Motor neuron (in vitro differentiated cells): Measurements from ENCODE around the gene DDHD1. TPM values are rescaled to one million over a fixed set of nuclear protein-coding genes. Genes with fewer than 3 reads are reported as not detected.
A peak's percentile ranks its signal among the peaks of the same experiment; 100 is the strongest.
"Not testable (repeated sequence)": the region's sequence is repeated elsewhere in the genome, so short reads cannot be mapped to it uniquely, and the experiment has no call there.

Experiments
- ATAC-seq, 8 experiments: fragments of 200-7000 bp; cut with Tn5 transposase; replicated peaks in 6 of 8; 2 replicates each; pipeline ENCODE4 v1.8.0; 2021; ENCODE audit warnings: mild to moderate bottlenecking in 8 of 8, moderate library complexity in 8 of 8
- H3K27ac ChIP-seq, 2 donors: fragments of 250-450 bp; sonication (Bioruptor Pico); 2 replicates each; pipeline ENCODE4 v1.9.0; 2021; ENCODE audit warnings: antibody characterized with exemption in 2 of 2, mild to moderate bottlenecking in 2 of 2, moderate library complexity in 1 of 2
- H3K4me1 ChIP-seq, 2 donors: fragments of 250-450 bp; sonication (Bioruptor Pico); replicated peaks in 1 of 2; 2 replicates each; pipeline ENCODE4 v1.6.1; 2021; ENCODE audit warnings: antibody characterized with exemption in 2 of 2, mild to moderate bottlenecking in 2 of 2, moderate library complexity in 1 of 2
- H3K4me3 ChIP-seq, 5 donors: fragments of 250-450 bp; sonication (Bioruptor Pico); 2 replicates each; pipeline ENCODE4 v1.9.0; 2021; ENCODE audit warnings: antibody characterized with exemption in 5 of 5, mild to moderate bottlenecking in 5 of 5, moderate library complexity in 4 of 5
- WGBS, 10 experiments: fragments of 450-650 bp; shearing (Covaris generic); methylation state at CpG; one replicate each; pipeline ENCODE4 v1.0.0; 2022; 5-methylcytosine and 5-hydroxymethylcytosine counted together
- in situ Hi-C, 9 experiments: fragments of 400-800 bp; cut with MboI; loops; one replicate each; pipeline ENCODE4 v1.15.0; 2021; ENCODE audit warnings: low sequenced_read_pairs in 9 of 9, low pct_unique_long_range_greater_than_20kb in 2 of 9; ENCODE audit not compliant: unreplicated experiment in 9 of 9
- total RNA-seq, 8 experiments: library from RNA; unstranded; fragments of 300-600 nt; gene quantifications; 2 replicates each; pipeline versions ENCODE4 v1.2.3 to v1.2.4, GENCODE V29; 2022

The DDHD1 gene
- total RNA-seq, 8 experiments from 2014 or later = 14.1 to 43.8 (median 17.3) TPM

DNA sequence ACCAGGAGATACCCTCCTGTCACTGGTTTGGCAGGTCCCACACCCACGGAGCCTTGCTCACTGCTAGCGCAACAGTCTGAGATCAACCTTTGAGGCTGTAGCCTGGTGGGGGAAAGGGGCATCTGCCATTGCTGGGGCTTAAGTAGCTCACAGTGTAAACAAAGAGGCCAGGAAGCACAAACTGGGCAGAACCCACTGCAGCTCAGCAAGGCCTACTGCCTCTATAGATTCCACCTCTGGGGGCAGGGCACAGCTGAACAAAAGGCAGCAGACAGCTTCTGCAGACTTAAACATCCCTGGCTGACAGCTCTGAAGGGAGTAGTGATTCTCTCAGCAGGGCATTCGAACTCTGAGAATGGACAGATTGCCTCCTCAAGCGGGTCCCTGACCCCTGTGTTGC, 35.6 kb downstream of the DDHD1 start:
- in situ Hi-C loops, H3K4me1 ChIP-seq, ATAC-seq, H3K4me3 ChIP-seq, H3K27ac ChIP-seq: not testable (repeated sequence)
- WGBS, 10 experiments = 78 to 100% (median 95%) methylated on average over 1 to 2 of the region's 4 CpGs; no CpG with 5 or more reads in 4 of the 10 experiments

DNA sequence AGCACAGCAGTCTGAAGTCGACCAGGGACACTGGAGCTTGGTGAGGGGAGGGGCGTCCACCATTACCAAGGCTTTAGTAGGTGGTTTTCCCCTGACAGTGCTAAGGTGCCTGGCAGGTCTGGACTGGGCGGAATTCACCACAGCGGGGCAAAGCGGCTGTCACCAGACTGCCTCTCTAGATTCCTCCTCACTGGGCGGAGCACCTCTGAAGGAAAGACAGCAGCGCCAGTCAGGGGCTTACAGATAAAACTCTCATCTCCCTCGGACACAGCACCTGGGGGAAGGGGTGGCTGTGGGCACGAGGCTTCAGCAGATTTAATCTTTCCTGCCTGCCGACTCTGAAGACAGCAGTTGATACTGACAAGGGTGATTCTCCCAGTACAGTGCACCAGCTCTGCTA, 39.1 kb downstream of the DDHD1 start:
- no peak overlapping the region for H3K27ac ChIP-seq
- in situ Hi-C loops = no loop called here
- no peak for ATAC-seq
- H3K4me1 ChIP-seq = peaks cover 0 to 5% of the 10 kb centered on the region in 2 donors
- WGBS, 10 experiments = 93 to 100% (median 97%) methylated on average over 1 to 5 of the region's 10 CpGs; no CpG with 5 or more reads in 6 of the 10 experiments
- no peak overlapping the region for H3K4me3 ChIP-seq

DNA sequence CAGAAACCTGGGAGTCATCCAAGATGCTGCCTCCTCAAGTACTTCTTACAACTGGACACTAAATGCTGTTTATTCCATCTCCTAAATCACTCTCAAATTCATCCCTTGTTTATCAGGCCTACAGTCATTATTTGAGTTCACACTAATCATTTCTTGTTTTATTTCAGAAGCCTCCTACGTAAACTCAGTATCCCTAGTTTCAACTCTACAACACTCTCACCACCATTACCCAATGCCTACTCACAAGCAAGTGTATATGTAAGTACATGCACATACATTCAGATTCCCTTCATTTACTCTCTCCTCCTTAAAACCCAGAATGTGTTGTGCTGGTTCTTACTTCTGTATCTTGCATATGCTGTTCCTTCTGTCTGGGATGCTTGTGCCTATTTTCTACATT, 43.0 kb downstream of the DDHD1 start:
- Histone ChIP-seq H3K4me1 (no peaks in the 10 kb centered on the region), H3K4me3 (no peak overlapping the region), H3K27ac (no peak overlapping the region)
- in situ Hi-C loops = no loop called here
- WGBS, 10 experiments = 100% methylated on average over 1 of the region's 1 CpG; no CpG with 5 or more reads in 3 of the 10 experiments
- no peak for ATAC-seq

DNA sequence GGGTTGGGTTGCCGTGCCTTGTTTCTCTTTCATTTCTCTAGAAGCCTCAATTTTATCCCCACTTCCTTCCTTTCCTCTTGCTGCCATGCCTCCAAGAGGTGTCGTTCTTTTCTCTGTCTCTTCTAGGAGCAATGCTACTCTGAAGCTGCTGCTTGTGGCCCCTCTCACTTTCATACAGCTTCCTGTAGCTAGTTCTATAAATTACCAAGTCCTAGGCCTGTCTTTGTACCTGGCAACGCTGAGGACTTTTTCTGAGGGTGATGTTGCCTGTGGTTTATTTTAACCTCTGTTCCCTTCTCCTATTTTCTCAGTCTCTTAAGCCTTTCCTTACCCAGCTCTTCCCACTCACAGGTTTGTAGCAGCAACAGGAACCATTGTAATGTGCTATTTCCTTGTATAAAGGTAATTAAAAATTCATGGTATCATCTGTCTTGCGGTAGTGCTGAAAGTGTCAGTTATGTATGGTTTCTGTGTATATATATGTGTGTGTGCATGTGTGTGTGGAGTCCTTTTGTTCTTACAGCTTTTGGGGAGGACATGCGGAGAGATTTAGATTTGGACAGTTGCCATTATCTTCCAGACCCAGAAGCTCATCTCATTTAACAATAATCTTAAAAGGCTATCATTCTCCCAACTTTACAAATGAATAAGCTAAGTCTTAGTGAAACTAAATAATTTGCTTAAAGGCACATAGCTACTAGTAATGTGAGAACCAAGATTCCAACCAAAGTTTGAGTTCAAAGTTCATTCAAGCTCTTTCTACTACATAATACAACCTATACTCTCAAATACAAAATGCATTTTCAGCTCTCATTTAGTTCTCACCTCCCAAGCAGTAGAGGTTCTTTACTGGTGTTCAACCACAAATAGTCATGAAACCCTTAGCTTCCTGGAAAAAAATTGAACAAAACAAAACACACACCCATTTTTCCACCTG, 43.8 kb downstream of the DDHD1 start:
- WGBS, 10 experiments = 14 to 100% (median 76%) methylated on average over 1 to 5 of the region's 5 CpGs
- in situ Hi-C loops = no loop called here
- Histone ChIP-seq H3K4me1 (no peaks in the 10 kb centered on the region), H3K4me3 (no peak overlapping the region), H3K27ac (no peak overlapping the region)
- ATAC-seq = peak in 3 of 8 experiments; percentile 25 to 33 (median 25)

DNA sequence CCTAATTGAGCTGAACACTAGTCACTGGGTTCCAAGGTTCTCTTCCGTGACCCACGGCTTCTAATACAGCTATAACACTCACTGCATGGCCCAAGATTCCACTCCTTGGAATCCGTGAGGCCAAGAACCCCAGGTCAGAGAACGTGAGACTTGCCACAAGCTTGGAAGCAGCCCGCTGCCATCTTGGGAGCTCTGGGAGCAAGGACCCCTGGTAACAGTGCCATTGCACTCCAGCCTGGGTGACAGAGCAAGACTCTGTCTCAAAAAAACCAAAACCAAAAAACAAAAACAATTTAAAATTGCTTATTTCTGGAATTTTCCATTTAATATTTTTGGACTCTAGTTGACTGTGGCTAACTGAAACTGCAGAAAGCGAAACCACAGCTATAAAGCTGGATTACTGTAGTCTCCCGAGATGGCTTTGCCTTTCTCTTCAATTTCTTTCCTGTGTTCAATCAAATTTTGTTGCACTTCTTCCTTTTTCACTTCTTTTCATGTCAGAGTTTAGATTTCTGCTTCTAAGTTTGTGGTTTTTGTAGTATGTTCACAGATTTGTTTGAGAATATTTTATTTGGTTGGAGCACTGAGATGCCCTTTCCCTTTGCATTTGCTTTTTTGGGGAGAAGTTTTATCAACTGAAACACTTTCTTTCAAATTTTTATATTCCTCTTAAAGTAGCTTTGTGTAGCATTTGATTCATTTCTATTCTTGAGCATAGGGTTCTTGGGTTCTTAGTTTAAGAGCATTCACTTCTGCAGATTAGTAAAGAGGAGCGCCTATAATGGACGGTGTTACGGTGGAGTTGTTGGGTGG, 44.6 kb downstream of the DDHD1 start:
- peak in 3 of 8 experiments; percentile 36 to 79 (median 72) for ATAC-seq
- no peak overlapping the region for H3K27ac ChIP-seq
- no peaks in the 10 kb centered on the region for H3K4me1 ChIP-seq
- H3K4me3 ChIP-seq = no peak overlapping the region
- in situ Hi-C loops = no loop called here
- 47 to 98% (median 87%) methylated on average over 3 to 10 of the region's 10 CpGs for WGBS, 10 experiments

DNA sequence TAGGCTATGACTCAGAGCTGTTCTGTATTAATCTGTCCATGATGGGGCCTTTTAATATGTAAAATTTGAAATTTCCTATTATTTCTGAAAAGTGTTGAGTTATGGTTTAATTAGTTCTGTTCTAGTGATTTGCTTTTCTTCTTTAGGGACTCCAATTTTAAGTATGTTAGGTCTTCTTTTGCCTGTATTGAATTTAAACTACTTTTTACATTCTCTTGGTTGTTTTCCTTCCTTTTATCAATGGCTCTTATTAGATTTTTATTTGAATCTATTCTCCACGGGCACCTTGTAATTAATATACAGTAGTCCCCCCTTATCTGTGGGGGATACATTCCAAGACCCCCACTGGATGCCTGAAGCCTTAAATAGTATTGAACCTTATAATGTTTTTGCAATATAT, 46.4 kb downstream of the DDHD1 start:
- Histone ChIP-seq H3K27ac (no peak overlapping the region), H3K4me1 (no peaks in the 10 kb centered on the region), H3K4me3 (no peak overlapping the region)
- ATAC-seq = no peak
- in situ Hi-C loops = no loop called here
- 57 to 100% (median 100%) methylated on average over 1 of the region's 1 CpG; no CpG with 5 or more reads in 1 of the 10 experiments for WGBS, 10 experiments

DNA sequence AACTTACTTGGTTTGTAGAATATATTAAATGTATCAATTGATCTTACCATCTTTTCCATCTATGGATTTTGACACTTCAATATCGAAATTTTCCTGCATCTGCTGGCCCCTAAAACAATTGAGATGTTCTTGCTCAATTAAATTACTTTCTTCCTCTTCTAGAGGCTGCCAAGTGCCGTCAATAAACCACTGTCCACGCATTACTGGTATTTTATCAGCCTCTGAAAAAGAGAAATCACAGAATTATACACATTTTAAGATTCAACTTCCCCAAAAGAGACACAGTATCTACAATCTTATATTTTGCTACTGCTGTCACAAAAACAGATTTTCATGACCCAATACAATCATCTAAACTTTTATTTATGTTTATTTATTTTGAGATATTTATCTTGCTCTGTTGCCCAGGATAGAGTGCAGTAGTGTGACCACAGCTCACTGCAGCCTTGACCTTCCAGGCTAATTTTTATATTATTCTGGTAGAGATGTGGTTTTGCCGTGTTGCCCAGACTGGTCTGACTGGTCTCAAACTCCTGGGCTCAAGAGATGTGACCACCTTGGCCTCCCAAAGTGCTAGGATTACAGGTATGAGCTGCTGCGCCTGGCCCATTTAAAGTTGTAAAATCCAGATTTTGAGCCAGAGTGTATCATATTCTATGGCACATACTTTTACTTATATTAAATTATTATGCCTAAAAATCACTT, 49.3 kb downstream of the DDHD1 start:
- 96 to 100% (median 99%) methylated on average over 1 to 5 of the region's 5 CpGs for WGBS, 10 experiments
- ATAC-seq = no peak
- no peaks in the 10 kb centered on the region for H3K4me1 ChIP-seq
- no peak overlapping the region for H3K4me3 ChIP-seq
- H3K27ac ChIP-seq = no peak overlapping the region
- in situ Hi-C loops = no loop called here

DNA sequence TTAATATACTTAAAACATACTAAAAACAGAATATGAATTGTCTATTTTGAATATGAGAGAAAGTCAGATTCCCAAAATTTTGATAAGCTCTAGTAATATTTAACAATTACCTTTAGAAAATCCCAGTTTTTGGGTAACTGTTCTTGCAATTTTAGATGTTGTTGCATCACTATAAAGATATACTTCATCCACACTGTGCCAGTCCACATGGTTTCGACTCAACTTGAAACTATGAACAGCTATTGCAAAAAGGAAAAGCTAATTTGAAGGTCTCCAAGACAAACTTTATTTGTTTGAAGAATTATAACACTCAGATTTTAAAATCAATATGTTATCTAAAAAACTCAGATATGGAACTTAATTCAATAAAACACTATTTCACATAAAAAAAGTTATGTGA, 59.9 kb downstream of the DDHD1 start:
- in situ Hi-C loops = no loop called here

DNA sequence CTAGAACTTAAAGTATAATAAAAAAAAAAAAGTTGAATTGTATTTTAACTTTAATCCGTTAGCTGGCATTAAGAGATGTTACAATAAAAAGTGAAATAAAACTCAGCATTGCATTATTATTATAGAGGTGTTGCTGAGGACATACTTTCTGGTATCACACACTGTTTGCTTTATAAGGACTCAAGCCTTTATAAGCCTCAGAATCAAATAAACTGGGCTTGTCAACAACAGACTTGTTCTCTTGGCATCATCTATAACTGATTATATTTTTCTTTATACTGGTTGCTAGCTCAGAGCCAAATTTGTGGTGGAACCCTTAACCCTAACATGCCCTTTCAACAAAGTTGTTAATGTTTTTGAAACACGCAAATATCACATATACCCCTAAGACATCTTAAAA, 62.3 kb downstream of the DDHD1 start:
- in situ Hi-C loops = no loop called here
- Histone ChIP-seq H3K4me1 (no peaks in the 10 kb centered on the region), H3K27ac (no peak overlapping the region), H3K4me3 (no peak overlapping the region)
- ATAC-seq = no peak
- WGBS, 10 experiments = 70 to 100% (median 100%) methylated on average over 1 to 2 of the region's 2 CpGs

More for the DNA sequence above, 59.9 kb downstream of the DDHD1 start:
- WGBS, 10 experiments = 80 to 100% (median 92%) methylated on average over 1 of the region's 1 CpG; no CpG with 5 or more reads in 3 of the 10 experiments
- no peak overlapping the region for H3K27ac ChIP-seq
- no peak for ATAC-seq
- no peaks in the 10 kb centered on the region for H3K4me1 ChIP-seq
- no peak overlapping the region for H3K4me3 ChIP-seq

DNA sequence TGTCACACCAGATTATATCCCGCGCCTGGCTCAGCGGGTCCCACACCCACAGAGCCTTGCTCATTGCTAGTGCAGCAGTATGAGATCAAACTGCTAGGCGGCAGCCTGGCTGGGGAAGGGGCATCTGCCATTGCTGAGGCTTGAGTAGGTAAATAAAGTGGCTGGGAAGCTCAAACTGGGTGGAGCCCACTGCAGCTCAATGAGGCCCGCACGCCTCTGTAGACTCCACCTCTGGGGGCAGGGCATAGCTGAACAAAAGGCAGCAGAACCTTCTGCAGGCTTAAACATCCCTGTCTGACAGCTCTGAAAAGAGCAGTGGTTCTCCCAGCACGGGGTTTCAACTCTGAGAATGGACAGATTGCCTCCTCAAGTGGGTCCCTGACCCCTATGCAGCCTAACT, 68.2 kb downstream of the DDHD1 start:
- in situ Hi-C loops, H3K4me3 ChIP-seq, H3K4me1 ChIP-seq, H3K27ac ChIP-seq, ATAC-seq: not testable (repeated sequence)
- 80 to 100% (median 80%) methylated on average over 1 to 2 of the region's 7 CpGs; no CpG with 5 or more reads in 7 of the 10 experiments for WGBS, 10 experiments

DNA sequence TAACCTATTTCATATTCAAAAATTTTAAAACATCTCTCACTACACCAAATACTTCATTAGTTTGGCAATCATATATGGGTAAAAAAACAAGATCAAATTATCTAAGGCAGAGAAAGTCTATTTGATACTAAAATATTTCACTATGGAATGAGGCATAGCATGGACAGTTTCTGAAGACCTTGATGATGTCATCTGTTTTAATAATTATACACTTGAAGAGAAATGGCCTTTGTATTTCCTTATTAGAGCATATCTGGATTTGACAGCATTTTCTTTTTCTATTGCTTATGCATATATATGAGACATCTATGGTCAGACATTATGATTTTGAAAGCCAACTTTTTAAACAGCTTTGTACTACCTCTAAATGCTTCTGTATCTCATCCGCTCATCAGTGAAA, 88.6 kb downstream of the DDHD1 start:
- Histone ChIP-seq H3K4me1 (no peaks in the 10 kb centered on the region), H3K27ac (no peak overlapping the region), H3K4me3 (no peak overlapping the region)
- in situ Hi-C loops = loop anchor here in 1 of 9 experiments (25.0 kb wide), 1 partner anchor 252 kb away; no protein-coding TSS in a partner anchor
- WGBS, 10 experiments = 22 to 100% (median 79%) methylated on average over 1 of the region's 1 CpG; no CpG with 5 or more reads in 2 of the 10 experiments
- ATAC-seq = no peak

DNA sequence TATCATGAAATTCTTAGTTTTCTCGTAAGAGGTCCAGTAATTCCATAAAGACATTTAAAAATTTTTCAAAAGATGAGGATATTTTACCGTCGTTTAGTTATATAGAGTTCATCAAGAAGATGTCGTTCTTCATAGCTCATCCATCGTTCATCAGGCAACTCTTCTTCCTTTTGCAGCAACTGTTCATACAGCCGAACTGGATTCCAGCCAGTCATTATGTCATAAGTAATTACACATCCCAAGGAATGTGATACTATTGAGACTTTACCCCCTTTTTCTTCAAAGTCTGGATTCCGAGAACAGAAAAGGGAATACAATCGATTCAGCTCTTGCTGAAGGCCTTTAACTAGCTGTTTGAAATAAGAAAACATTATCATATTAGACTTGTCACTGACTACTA, 90.3 kb downstream of the DDHD1 start:
- Histone ChIP-seq H3K4me3 (no peak overlapping the region), H3K27ac (no peak overlapping the region), H3K4me1 (no peaks in the 10 kb centered on the region)
- ATAC-seq = no peak
- in situ Hi-C loops = loop anchor here in 1 of 9 experiments (25.0 kb wide), 1 partner anchor 251 kb away; no protein-coding TSS in a partner anchor
- WGBS, 10 experiments = 59 to 93% (median 88%) methylated on average over 2 to 8 of the region's 8 CpGs
